ENCODE data around the gene POSTN. TPM values are rescaled to one million over a fixed set of nuclear protein-coding genes. Genes with fewer than 3 reads are reported as not detected.

POSTN gene
- total and polyA plus RNA-seq, 2 of the 8 experiments (the other 6 are each of a cell fraction or from before 2014, with no cell fraction given): 0.30 to 0.74 TPM

- TF ChIP-seq CHD2 (IDR thresholded peaks at IDR 0.05; ENCODE audit: low read length): no peak
- no peak for TF ChIP-seq YY1 (IDR thresholded peaks at IDR 0.05; ENCODE audit: low read depth, low read length)
- TF ChIP-seq SRF (IDR thresholded peaks at IDR 0.05; ENCODE audit: low read depth, low read length): no peak
Observed at GRCh38 chr13:37586164-37586563, 12.4 kb downstream of the POSTN start (continued).

All from H1 (cell line).